Suprapubic skin (tissue), 4 donors: ENCODE measurements around the gene RIMS1. TPM values are rescaled to one million over a fixed set of nuclear protein-coding genes. Genes with fewer than 3 reads are reported as not detected.

ENCODE experiments used
- DNase-seq, 2 donors: peaks; one replicate each; pipeline ENCODE4 v3.0.0-alpha.2; 2019; ENCODE audit warnings: low spot score in 2 of 2
- H3K27ac ChIP-seq: fragments of 200-600 bp; sonication (generic); one replicate; pipeline ENCODE4 v1.5.1; 2019
- H3K27me3 ChIP-seq: fragments of 200-600 bp; sonication (generic); one replicate; pipeline ENCODE4 v1.5.1; 2019
- H3K36me3 ChIP-seq: fragments of 200-600 bp; sonication (generic); one replicate; pipeline ENCODE4 v1.5.1; 2019
- H3K4me1 ChIP-seq: fragments of 200-600 bp; sonication (generic); one replicate; pipeline ENCODE4 v1.5.1; 2019
- H3K4me3 ChIP-seq: fragments of 200-600 bp; sonication (generic); one replicate; pipeline ENCODE4 v1.5.1; 2019; ENCODE audit warnings: mild to moderate bottlenecking
- H3K9me3 ChIP-seq: fragments of 200-600 bp; sonication (generic); one replicate; pipeline ENCODE4 v1.5.1; 2019
- EP300 ChIP-seq: sonication (generic); formaldehyde crosslinking; IDR thresholded peaks from one replicate; pipeline ENCODE4 v1.6.1; 2017; ENCODE audit warnings: antibody characterized with exemption
- POLR2A ChIP-seq, 2 donors: fragments of 450-650 bp; IDR thresholded peaks; one replicate each; pipeline ENCODE4 v1.6.1; 2017; ENCODE audit warnings: antibody characterized with exemption in 2 of 2, mild to moderate bottlenecking in 2 of 2, moderate library complexity in 2 of 2
- POLR2AphosphoS5 ChIP-seq, 3 donors: sonication (generic); formaldehyde crosslinking; IDR thresholded peaks; one replicate each; pipeline ENCODE4 v1.6.1; 2017; ENCODE audit warnings: antibody characterized with exemption in 3 of 3
- WGBS: methylation state at CpG from one replicate; pipeline ENCODE4 v1.1.5; 2018; 5-methylcytosine and 5-hydroxymethylcytosine counted together
- total RNA-seq, 4 donors: library from RNA; depleted of rRNA; stranded (reverse); fragments of >200 nt; gene quantifications; one replicate each; pipeline ENCODE4 v1.1.0, GENCODE V29; 2016
- TF ChIP-seq, protein P1 (sequence below), 2 donors: fragments of 200-600 bp in 1 of 2; fragments of 450-650 bp in 1 of 2; sonication (generic) in 1 of 2; IDR thresholded peaks; one replicate each; pipeline ENCODE4 v1.5.1; 2016 to 2019; ENCODE audit warnings: antibody characterized with exemption in 2 of 2, mild to moderate bottlenecking in 1 of 2, moderate library complexity in 1 of 2

RIMS1 gene
- total RNA-seq, 4 donors from 2014 or later, result 2.9 to 9.7 (median 4.5) TPM

DNA sequence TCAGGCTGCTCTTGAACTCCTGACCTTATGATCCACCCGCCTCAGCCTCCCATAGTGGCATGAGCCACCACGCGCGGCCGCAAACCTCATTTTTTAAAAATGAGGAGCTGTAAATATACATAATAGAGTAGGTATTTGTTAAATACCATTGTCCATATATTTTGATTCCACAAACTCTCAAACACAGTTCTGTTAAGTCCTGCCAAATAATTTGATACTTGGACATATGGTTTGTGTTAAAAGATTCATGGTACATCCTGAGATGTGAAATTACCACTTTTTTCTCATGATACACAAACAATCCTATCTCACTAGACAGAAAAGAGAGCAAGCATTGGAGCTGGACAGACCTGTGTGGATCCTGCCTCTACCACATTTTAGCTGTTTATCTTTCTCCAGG lies 401.5 kb downstream of the RIMS1 start:
- DNase-seq, result no peak
- no peaks in the 10 kb centered on the region for H3K9me3 ChIP-seq
- 91% methylated on average over 5 of the region's 5 CpGs for WGBS

DNA sequence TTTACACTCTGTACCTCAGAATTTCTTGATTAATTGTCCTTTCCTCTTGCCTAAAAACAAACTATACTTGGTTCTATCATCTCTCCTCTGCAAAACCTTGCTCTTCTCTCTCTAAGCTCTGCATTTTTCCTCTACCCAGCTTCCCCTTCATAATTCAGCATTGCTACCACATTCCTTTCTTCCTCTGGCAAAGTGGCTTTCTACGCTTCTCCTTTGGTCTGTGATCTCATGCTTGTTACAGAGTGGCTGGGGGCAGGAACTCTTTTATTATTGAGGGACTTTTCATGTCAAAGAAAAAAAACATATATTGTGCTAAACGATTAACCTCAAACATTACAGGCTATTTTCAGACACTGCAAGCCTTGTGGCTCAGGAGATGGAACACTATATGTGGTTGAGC lies 402.2 kb downstream of the RIMS1 start:
- H3K27ac ChIP-seq, result no peak overlapping the region
- no peaks in the 10 kb centered on the region for H3K9me3 ChIP-seq
- no peak overlapping the region for H3K4me3 ChIP-seq
- TF ChIP-seq, protein P1, sequence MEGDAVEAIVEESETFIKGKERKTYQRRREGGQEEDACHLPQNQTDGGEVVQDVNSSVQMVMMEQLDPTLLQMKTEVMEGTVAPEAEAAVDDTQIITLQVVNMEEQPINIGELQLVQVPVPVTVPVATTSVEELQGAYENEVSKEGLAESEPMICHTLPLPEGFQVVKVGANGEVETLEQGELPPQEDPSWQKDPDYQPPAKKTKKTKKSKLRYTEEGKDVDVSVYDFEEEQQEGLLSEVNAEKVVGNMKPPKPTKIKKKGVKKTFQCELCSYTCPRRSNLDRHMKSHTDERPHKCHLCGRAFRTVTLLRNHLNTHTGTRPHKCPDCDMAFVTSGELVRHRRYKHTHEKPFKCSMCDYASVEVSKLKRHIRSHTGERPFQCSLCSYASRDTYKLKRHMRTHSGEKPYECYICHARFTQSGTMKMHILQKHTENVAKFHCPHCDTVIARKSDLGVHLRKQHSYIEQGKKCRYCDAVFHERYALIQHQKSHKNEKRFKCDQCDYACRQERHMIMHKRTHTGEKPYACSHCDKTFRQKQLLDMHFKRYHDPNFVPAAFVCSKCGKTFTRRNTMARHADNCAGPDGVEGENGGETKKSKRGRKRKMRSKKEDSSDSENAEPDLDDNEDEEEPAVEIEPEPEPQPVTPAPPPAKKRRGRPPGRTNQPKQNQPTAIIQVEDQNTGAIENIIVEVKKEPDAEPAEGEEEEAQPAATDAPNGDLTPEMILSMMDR (IDR thresholded peaks at IDR 0.05), result no peak
- TF ChIP-seq EP300 (no peak), POLR2A (IDR thresholded peaks at IDR 0.05) (no peak), POLR2AphosphoS5 (IDR thresholded peaks at IDR 0.05) (no peak)
- no peak for DNase-seq
- H3K4me1 ChIP-seq, result no peaks in the 10 kb centered on the region
- WGBS, result 41% methylated on average over 2 of the region's 2 CpGs
- H3K27me3 ChIP-seq, result no peaks in the 10 kb centered on the region
- H3K36me3 ChIP-seq, result no peaks in the 10 kb centered on the region

More for the DNA sequence above, 401.5 kb downstream of the RIMS1 start:
- TF ChIP-seq POLR2AphosphoS5 (IDR thresholded peaks at IDR 0.05), result no peak
- TF ChIP-seq, protein P1 (IDR thresholded peaks at IDR 0.05), result no peak
- no peak for TF ChIP-seq EP300
- no peak for TF ChIP-seq POLR2A (IDR thresholded peaks at IDR 0.05)
- Histone ChIP-seq H3K27ac (no peak overlapping the region), H3K36me3 (no peaks in the 10 kb centered on the region), H3K4me3 (no peak overlapping the region), H3K27me3 (no peaks in the 10 kb centered on the region), H3K4me1 (no peaks in the 10 kb centered on the region)

DNA sequence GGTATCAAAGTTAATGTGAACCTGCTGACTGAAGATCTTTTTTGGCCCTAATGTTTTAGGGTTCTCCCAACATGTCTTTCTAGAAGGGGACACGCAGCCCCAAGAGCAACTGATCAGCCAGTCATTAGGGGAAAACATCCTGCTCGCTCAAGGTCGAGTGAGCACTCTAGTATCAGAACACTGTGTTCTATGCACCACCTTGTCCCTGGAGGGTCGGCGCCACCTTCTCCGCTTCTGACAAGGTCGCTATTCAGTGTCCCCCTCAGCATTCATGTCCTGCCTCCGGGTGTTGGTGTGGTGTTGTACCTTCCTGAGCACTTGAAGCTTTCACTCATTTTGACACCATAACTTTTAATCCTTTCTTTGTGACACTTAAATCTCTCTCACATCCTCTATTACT lies 404.3 kb downstream of the RIMS1 start:
- H3K4me1 ChIP-seq, result no peaks in the 10 kb centered on the region
- no peaks in the 10 kb centered on the region for H3K27me3 ChIP-seq
- TF ChIP-seq, protein P1 (IDR thresholded peaks at IDR 0.05), result no peak
- no peak for TF ChIP-seq EP300
- TF ChIP-seq POLR2A (IDR thresholded peaks at IDR 0.05), result no peak
- no peak for TF ChIP-seq POLR2AphosphoS5 (IDR thresholded peaks at IDR 0.05)
- no peaks in the 10 kb centered on the region for H3K36me3 ChIP-seq
- no peak overlapping the region for H3K27ac ChIP-seq
- 90% methylated on average over 8 of the region's 8 CpGs for WGBS
- no peaks in the 10 kb centered on the region for H3K9me3 ChIP-seq
- no peak overlapping the region for H3K4me3 ChIP-seq
- DNase-seq, result no peak

DNA sequence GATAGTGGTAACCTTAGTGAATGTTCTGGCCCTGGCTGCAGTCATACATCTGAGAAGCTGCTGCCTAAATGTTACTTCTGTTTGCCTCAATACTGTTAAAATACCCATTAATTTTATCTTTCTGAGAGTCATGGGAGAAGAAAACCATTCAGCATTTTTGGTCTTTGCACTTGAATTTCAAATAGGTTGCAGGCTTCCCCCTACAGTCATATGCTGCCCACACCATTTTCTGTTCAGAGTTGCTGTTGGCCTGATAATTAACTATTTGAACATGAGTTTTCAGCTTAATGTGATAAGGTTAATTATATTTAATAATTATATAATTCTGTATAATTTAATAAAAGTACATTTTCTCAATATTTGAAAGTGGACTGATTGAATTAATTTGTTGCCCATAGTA lies 410.0 kb downstream of the RIMS1 start:
- Histone ChIP-seq H3K4me3 (no peak overlapping the region), H3K4me1 (no peaks in the 10 kb centered on the region), H3K27me3 (no peaks in the 10 kb centered on the region), H3K36me3 (no peaks in the 10 kb centered on the region), H3K9me3 (no peaks in the 10 kb centered on the region), H3K27ac (no peak overlapping the region)
- DNase-seq, result no peak
- TF ChIP-seq EP300 (no peak), POLR2AphosphoS5 (IDR thresholded peaks at IDR 0.05) (no peak), POLR2A (IDR thresholded peaks at IDR 0.05) (no peak)
- TF ChIP-seq, protein P1 (IDR thresholded peaks at IDR 0.05), result no peak

DNA sequence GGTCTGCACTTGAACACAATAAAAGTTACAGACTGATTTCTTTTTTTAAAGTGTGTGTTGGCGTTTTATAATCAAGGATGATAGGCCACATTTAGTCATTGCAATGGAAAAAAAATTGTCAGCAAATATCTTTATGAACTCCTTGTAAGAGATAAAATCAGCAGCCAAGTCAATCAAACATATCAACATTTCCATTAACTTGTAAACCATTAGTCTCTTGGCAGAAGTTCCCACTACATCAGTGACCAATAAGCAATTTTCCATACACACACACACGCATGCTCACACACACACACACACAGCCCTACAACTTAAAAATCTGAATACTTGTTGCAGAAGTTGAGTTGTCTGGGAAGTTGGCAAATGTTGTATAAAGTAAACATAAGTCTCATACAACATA lies 419.6 kb downstream of the RIMS1 start:
- Histone ChIP-seq H3K36me3 (no peaks in the 10 kb centered on the region), H3K9me3 (no peaks in the 10 kb centered on the region), H3K4me3 (no peak overlapping the region), H3K27ac (no peak overlapping the region), H3K4me1 (no peaks in the 10 kb centered on the region), H3K27me3 (no peaks in the 10 kb centered on the region)
- TF ChIP-seq POLR2AphosphoS5 (IDR thresholded peaks at IDR 0.05), result no peak
- WGBS, result 78% methylated on average over 2 of the region's 2 CpGs
- no peak for DNase-seq

DNA sequence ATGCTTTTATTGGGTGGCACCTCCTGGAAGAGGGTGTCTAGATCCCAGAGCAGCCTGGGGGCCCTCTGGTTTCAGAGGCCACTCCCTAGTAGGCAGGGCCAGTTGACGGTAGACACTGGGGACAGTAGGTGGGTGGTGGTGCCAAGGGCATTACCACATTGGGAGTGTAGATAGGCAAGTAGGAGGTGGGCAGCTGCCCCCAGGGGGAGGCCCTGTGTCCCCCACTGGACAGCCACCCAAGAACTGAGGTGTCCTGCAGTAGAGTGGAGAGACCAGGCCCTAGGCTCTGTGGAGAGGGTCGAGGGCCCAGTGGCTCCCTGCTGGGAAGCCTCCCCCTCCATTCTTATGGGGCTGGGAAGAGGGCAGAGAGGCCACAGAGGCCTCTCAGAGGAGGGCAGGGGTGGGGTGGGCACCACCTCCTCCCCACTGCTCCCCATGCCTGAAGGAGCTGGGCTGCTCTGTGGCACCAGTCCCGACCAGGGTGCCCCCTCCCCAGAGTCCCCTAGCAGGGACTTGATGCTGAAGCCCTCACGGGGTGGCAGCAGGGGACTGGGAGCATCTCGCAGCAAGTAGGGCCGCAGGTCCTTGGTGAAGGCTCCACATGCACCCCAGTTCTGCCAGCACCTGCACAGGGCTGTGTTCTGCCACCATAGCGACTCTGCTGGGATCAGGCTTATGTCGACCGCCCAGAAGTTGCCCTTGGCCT lies 430.5 kb downstream of the RIMS1 start:
- Histone ChIP-seq H3K27me3 (no peaks in the 10 kb centered on the region), H3K4me3 (no peak overlapping the region), H3K36me3 (no peaks in the 10 kb centered on the region), H3K9me3 (no peaks in the 10 kb centered on the region), H3K27ac (no peak overlapping the region), H3K4me1 (no peaks in the 10 kb centered on the region)
- 83% methylated on average over 7 of the region's 9 CpGs for WGBS
- DNase-seq, result no peak
- TF ChIP-seq, protein P1 (IDR thresholded peaks at IDR 0.05), result no peak
- TF ChIP-seq POLR2A (IDR thresholded peaks at IDR 0.05), result no peak
- no peak for TF ChIP-seq POLR2AphosphoS5 (IDR thresholded peaks at IDR 0.05)
- no peak for TF ChIP-seq EP300
